Mesothelial cell of epicardium (in vitro differentiated cells): ENCODE data around the gene DYNC2LI1. TPM values are rescaled to one million over a fixed set of nuclear protein-coding genes. Genes with fewer than 3 reads are reported as not detected.

Source experiments
- DNase-seq, 2 experiments: peaks; one replicate each; pipeline ENCODE4 v3.0.0; 2021; ENCODE audit warnings: low spot score in 2 of 2; ENCODE audit not compliant: unreplicated experiment in 2 of 2
- H3K27ac Mint-ChIP-seq: 2 replicates; pipeline ENCODE4 v1.8.0; 2021; ENCODE audit warnings: mixed read lengths
- H3K27me3 Mint-ChIP-seq: 2 replicates; pipeline ENCODE4 v1.8.0; 2021; ENCODE audit warnings: low read depth, mixed read lengths
- H3K36me3 Mint-ChIP-seq: 2 replicates; pipeline ENCODE4 v1.8.0; 2021; ENCODE audit warnings: mixed read lengths
- H3K4me1 Mint-ChIP-seq: 2 replicates; pipeline ENCODE4 v1.8.0; 2021; ENCODE audit warnings: mixed read lengths
- H3K4me3 Mint-ChIP-seq: 2 replicates; pipeline ENCODE4 v1.8.0; 2021; ENCODE audit warnings: mild to moderate bottlenecking, moderate library complexity, mixed read lengths
- H3K9me3 Mint-ChIP-seq: 2 replicates; pipeline ENCODE4 v1.8.0; 2021; ENCODE audit warnings: mixed read lengths
- CTCF ChIP-seq: fragments of 200-600 bp; sonication (generic); IDR thresholded peaks from one replicate; pipeline ENCODE4 v1.5.0; 2021; ENCODE audit warnings: antibody characterized with exemption; ENCODE audit not compliant: unreplicated experiment
- total RNA-seq: library from RNA; stranded (reverse); gene quantifications from 3 replicates; pipeline ENCODE4 v1.2.1, GENCODE V29; 2021

Gene DYNC2LI1
- total RNA-seq, 1 donor from 2014 or later, result 30.7 TPM

GRCh38 chr2:43777306-43777926, 3.6 kb downstream of the DYNC2LI1 start:
- no peak for DNase-seq
- no peaks in the 10 kb centered on the region for H3K9me3 Mint-ChIP-seq
- H3K27me3 Mint-ChIP-seq, result no peaks in the 10 kb centered on the region
- H3K36me3 Mint-ChIP-seq, result peaks cover 18% of the 10 kb centered on the region
- H3K27ac Mint-ChIP-seq, result no peak overlapping the region
- peaks cover 9% of the 10 kb centered on the region for H3K4me1 Mint-ChIP-seq
- no peak for TF ChIP-seq CTCF
- no peak overlapping the region for H3K4me3 Mint-ChIP-seq

GRCh38 chr2:43778233-43778632, 4.4 kb downstream of the DYNC2LI1 start:
- H3K4me3 Mint-ChIP-seq, result no peak overlapping the region
- H3K27ac Mint-ChIP-seq, result no peak overlapping the region
- peaks cover 9% of the 10 kb centered on the region for H3K4me1 Mint-ChIP-seq
- H3K36me3 Mint-ChIP-seq, result peaks cover 18% of the 10 kb centered on the region
- TF ChIP-seq CTCF, result no peak
- no peak for DNase-seq
- H3K9me3 Mint-ChIP-seq, result no peaks in the 10 kb centered on the region
- H3K27me3 Mint-ChIP-seq, result no peaks in the 10 kb centered on the region

GRCh38 chr2:43787895-43788294, 14.1 kb downstream of the DYNC2LI1 start:
- H3K9me3 Mint-ChIP-seq, result no peaks in the 10 kb centered on the region
- no peak for TF ChIP-seq CTCF
- no peaks in the 10 kb centered on the region for H3K27me3 Mint-ChIP-seq
- no peak overlapping the region for H3K27ac Mint-ChIP-seq
- no peak for DNase-seq
- peaks cover 23% of the 10 kb centered on the region for H3K36me3 Mint-ChIP-seq
- H3K4me3 Mint-ChIP-seq, result no peak overlapping the region
- H3K4me1 Mint-ChIP-seq, result no peaks in the 10 kb centered on the region

- TF ChIP-seq CTCF, result no peak
- no peaks in the 10 kb centered on the region for H3K9me3 Mint-ChIP-seq
- H3K4me3 Mint-ChIP-seq, result no peak overlapping the region
- no peaks in the 10 kb centered on the region for H3K27me3 Mint-ChIP-seq
- H3K4me1 Mint-ChIP-seq, result no peaks in the 10 kb centered on the region
- no peak overlapping the region for H3K27ac Mint-ChIP-seq
- no peak for DNase-seq
- H3K36me3 Mint-ChIP-seq, result peaks cover 25% of the 10 kb centered on the region
Measured at GRCh38 chr2:43788646-43789045, 14.8 kb downstream of the DYNC2LI1 start.

GRCh38 chr2:43790147-43790546, 16.3 kb downstream of the DYNC2LI1 start:
- H3K27me3 Mint-ChIP-seq, result no peaks in the 10 kb centered on the region
- no peak for TF ChIP-seq CTCF

More at GRCh38 chr2:43790147-43790546, 16.3 kb downstream of the DYNC2LI1 start:
- H3K27ac Mint-ChIP-seq, result no peak overlapping the region
- no peak overlapping the region for H3K4me3 Mint-ChIP-seq
- peaks cover 30% of the 10 kb centered on the region for H3K36me3 Mint-ChIP-seq
- no peak for DNase-seq
- H3K4me1 Mint-ChIP-seq, result no peaks in the 10 kb centered on the region
- no peaks in the 10 kb centered on the region for H3K9me3 Mint-ChIP-seq
